ENCODE data around the gene OTOGL.

OTOGL gene

GRCh38 chr12:80316222-80316621, 216.9 kb downstream of the OTOGL start:
- Histone ChIP-seq H3K36me3 (ENCODE audit: control insufficient read depth, insufficient read depth, low read length) (no peaks in the 10 kb centered on the region), H3K4me3 (replicated peaks; ENCODE audit: low read depth, low read length) (no peak overlapping the region), H3K27me3 (replicated peaks; ENCODE audit: control insufficient read depth, insufficient read depth, low read length) (no peaks in the 10 kb centered on the region)
- DNase-seq (ENCODE audit: extremely low read depth, insufficient read length), result no peak
- no peak for TF ChIP-seq CTCF (IDR thresholded peaks at IDR 0.05; ENCODE audit: insufficient read depth, low read length, poor library complexity, severe bottlenecking)

GRCh38 chr12:80317307-80317706, 218.0 kb downstream of the OTOGL start:
- no peak for DNase-seq (ENCODE audit: extremely low read depth, insufficient read length)
- no peak for TF ChIP-seq CTCF (IDR thresholded peaks at IDR 0.05; ENCODE audit: insufficient read depth, low read length, poor library complexity, severe bottlenecking)
- Histone ChIP-seq H3K36me3 (ENCODE audit: control insufficient read depth, insufficient read depth, low read length) (no peaks in the 10 kb centered on the region), H3K27me3 (replicated peaks; ENCODE audit: control insufficient read depth, insufficient read depth, low read length) (no peaks in the 10 kb centered on the region), H3K4me3 (replicated peaks; ENCODE audit: low read depth, low read length) (no peak overlapping the region)

- no peak for TF ChIP-seq CTCF (IDR thresholded peaks at IDR 0.05; ENCODE audit: insufficient read depth, low read length, poor library complexity, severe bottlenecking)
- no peaks in the 10 kb centered on the region for H3K27me3 ChIP-seq (replicated peaks; ENCODE audit: control insufficient read depth, insufficient read depth, low read length)
- no peak for DNase-seq (ENCODE audit: extremely low read depth, insufficient read length)
- H3K4me3 ChIP-seq (replicated peaks; ENCODE audit: low read depth, low read length), result no peak overlapping the region
- no peaks in the 10 kb centered on the region for H3K36me3 ChIP-seq (ENCODE audit: control insufficient read depth, insufficient read depth, low read length)
Measured at GRCh38 chr12:80317899-80318298, 218.6 kb downstream of the OTOGL start.

GRCh38 chr12:80320121-80320678, 220.9 kb downstream of the OTOGL start:
- DNase-seq (ENCODE audit: extremely low read depth, insufficient read length), result no peak
- no peaks in the 10 kb centered on the region for H3K36me3 ChIP-seq (ENCODE audit: control insufficient read depth, insufficient read depth, low read length)
- TF ChIP-seq CTCF (IDR thresholded peaks at IDR 0.05; ENCODE audit: insufficient read depth, low read length, poor library complexity, severe bottlenecking), result no peak
- no peak overlapping the region for H3K4me3 ChIP-seq (replicated peaks; ENCODE audit: low read depth, low read length)
- no peaks in the 10 kb centered on the region for H3K27me3 ChIP-seq (replicated peaks; ENCODE audit: control insufficient read depth, insufficient read depth, low read length)

- no peak for TF ChIP-seq CTCF (IDR thresholded peaks at IDR 0.05; ENCODE audit: insufficient read depth, low read length, poor library complexity, severe bottlenecking)
- Histone ChIP-seq H3K27me3 (replicated peaks; ENCODE audit: control insufficient read depth, insufficient read depth, low read length) (no peaks in the 10 kb centered on the region), H3K4me3 (replicated peaks; ENCODE audit: low read depth, low read length) (no peak overlapping the region), H3K36me3 (ENCODE audit: control insufficient read depth, insufficient read depth, low read length) (no peaks in the 10 kb centered on the region)
- DNase-seq (ENCODE audit: extremely low read depth, insufficient read length), result no peak
Measured at GRCh38 chr12:80321653-80322052, 222.3 kb downstream of the OTOGL start.

Data from GM06990 (cell line).